ENCODE measurements around the gene FAM120B.
"Not testable (repeated sequence)": the region's sequence is repeated elsewhere in the genome, so short reads cannot be mapped to it uniquely, and the experiment has no call there.

The FAM120B gene

DNA sequence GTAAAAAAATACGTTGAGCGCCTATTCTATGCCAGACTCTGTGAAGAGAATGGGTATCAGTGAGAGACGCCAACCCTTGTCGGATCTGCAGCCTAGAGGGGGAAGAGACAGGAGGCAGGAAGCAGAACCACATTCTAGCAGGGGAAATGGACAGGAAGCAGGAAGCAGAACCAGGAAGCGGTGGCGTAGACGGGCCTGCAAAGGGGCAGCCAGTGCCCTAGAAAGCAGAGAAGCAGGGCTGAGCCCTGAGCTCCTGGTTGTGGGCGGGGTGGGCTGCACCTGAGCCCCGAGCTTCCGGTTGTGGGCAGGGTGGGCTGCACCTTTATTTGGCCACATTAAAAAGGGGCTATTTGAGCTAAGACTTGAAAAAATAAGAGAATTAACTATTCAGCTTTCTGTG lies 71.9 kb downstream of the FAM120B start:
- DNase-seq (ENCODE audit: low spot score): no peak
- no peak for FAIRE-seq

DNA sequence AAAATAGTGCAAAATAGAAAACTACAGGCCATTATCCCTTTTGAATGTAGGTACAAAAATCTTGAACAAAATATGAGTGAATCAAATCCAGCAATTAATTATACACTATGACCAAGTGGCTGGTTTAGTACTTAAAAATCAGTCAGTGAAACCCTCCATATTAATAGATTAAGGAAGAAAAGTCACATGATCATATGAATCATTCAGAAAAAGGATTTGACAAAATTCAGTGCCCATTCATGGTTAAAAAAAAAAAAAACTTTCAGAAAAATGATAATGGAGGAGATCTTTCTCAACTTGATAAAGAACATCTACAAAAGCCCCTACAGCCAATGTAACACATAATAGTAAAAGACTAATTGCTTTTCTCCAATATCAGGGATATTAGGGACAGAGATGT lies 75.0 kb downstream of the FAM120B start:
- DNase-seq (ENCODE audit: low spot score) (no peak), FAIRE-seq (no peak)

GRCh38 chr6:170383466-170384035 lies 77.0 kb downstream of the FAM120B start:
- DNase-seq (ENCODE audit: low spot score): no peak
- FAIRE-seq: no peak

DNA sequence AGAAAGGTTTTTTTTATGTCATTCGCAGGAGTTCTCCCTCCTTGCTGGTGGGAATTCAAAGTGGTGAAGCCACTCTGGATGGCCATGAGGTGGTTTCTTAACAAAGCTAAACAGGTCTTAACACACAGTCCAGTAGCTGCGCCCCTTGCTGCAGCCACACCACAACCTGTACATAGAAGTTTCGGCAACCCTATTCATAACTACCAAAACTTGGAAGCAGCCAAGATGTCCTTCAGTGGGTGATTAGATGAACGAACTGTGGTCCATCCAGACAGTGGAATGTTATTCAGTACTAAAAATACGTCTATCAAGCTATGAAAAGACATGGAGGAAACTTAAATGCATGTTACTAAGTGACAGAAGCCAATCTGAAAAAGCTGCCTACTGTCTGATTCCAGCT lies 78.9 kb downstream of the FAM120B start:
- no peak for FAIRE-seq
- no peak for DNase-seq (ENCODE audit: low spot score)

DNA sequence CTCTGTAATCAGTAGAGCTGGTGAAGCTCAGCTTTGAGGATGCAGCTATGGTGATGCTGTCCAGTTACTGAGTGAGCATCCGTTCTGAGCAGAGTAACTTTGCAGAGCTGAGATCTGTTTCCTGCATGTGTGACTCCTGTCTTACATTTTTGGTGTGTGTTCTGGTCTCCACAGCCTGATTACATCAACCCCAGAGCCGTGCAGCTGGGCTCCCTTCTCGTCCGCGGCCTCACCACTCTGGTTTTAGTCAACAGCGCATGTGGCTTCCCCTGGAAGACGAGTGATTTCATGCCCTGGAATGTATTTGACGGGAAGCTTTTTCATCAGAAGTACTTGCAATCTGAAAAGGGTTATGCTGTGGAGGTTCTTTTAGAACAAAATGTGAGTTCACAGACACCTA lies 81.6 kb downstream of the FAM120B start:
- DNase-seq (ENCODE audit: low spot score) (no peak), FAIRE-seq (no peak)

DNA sequence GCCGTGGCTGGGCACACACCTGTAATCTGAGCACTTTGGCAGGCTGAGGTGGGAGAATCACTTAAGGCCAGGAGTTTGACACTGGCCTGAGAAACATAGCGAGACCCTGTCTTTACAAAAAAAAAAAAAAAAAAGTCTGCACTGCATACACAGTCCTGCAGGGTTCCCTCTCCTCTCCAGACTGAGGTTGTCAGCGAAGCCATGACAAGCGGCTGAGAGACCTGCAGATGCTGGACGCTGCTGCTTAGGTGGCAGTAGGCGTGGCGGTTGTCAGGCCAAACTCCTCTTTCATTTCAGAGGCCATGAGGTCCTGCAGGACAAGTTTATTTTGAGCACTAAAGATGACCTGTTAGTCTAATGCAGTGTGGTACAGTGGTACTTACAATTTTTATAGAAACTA lies 86.5 kb downstream of the FAM120B start:
- FAIRE-seq (no peak), DNase-seq (ENCODE audit: low spot score) (no peak)

DNA sequence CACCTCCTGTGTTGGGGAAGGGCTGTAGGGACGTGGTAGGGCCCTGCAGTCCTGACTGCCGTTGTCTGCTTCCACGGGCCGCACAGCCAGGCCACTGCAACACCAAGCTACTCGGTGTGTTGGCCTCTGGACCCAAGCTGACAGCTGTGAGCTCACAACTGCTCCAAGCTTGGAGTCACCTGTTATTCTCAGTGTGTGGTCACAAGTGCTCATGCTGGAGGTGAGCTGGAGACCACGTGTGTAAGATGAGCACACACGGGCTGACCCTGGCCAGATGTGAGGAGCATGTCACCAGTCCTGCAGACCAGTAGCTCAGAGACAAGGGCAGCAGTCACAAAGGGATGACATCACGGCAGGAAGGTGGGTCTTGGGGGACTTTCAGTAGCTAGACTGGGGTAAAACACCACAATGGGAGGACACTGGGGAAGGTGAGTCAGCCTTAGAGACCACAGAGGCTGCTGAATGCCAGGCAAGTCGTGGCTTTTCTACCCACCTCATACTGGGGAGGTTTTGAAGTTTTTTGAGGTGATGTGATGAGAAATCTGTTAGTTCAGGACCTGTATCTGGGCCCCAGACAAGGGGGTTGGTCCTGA lies 87.3 kb downstream of the FAM120B start:
- FAIRE-seq: no peak
- DNase-seq (ENCODE audit: low spot score): peak; percentile 42

DNA sequence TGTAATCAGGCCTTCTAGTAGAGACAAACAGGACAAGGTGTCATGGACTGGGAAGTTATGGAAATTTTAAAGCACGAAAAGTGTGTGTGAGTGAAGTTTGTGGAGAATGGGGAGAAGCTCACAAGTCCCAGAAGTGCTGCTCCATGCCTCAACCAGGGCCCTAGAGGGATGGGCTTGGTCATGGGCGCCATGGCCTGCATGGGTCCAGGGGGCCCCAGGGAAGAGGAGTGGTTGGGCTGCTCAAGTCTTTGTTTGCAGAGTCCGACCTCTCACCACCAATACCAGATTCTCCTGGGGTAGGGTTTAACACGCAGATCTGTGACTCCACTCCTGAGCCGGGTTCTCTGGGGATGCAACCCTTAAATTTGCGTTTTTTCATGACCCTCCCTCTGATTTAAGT lies 88.4 kb downstream of the FAM120B start:
- DNase-seq (ENCODE audit: low spot score) (no peak), FAIRE-seq (no peak)

DNA sequence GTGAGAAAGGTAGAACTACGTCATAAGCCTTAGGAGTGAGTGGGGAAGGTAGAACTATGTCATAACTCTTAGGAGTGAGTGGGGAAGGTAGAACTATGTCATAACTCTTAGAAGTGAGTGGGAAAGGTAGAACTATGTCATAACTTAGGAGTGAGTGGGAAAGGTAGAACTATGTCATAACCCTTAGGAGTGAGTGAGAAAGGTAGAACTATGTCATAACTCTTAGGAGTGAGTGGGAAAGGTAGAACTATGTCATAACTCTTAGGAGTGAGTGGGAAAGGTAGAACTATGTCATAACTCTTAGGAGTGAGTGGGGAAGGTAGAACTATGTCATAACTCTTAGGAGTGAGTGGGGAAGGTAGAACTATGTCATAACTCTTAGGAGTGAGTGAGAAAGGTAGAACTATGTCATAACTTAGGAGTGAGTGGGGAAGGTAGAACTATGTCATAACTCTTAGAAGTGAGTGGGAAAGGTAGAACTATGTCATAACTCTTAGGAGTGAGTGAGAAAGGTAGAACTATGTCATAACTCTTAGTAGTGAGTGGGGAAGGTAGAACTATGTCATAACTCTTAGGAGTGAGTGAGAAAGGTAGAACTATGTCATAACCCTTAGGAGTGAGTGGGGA lies 92.3 kb downstream of the FAM120B start:
- not testable (repeated sequence) for DNase-seq (ENCODE audit: low spot score); FAIRE-seq

DNA sequence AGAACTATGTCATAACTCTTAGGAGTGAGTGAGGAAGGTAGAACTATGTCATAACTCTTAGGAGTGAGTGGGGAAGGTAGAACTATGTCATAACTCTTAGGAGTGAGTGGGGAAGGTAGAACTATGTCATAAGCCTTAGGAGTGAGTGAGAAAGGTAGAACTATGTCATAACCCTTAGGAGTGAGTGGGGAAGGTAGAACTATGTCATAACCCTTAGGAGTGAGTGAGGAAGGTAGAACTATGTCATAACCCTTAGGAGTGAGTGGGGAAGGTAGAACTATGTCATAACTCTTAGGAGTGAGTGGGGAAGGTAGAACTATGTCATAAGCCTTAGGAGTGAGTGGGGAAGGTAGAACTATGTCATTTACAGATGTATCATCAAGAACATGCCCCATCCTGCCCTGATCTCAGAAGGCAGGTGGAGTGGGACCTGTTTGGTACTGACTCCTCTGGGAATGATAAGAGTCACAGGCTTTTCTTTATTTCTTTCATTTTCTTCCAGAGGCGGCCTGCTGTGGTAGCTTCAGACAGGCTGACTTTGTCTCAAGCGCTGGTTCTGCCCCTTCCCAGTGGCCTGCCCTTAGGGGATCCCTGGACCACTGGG lies 93.5 kb downstream of the FAM120B start:
- DNase-seq (ENCODE audit: low spot score); FAIRE-seq: not testable (repeated sequence)

DNA sequence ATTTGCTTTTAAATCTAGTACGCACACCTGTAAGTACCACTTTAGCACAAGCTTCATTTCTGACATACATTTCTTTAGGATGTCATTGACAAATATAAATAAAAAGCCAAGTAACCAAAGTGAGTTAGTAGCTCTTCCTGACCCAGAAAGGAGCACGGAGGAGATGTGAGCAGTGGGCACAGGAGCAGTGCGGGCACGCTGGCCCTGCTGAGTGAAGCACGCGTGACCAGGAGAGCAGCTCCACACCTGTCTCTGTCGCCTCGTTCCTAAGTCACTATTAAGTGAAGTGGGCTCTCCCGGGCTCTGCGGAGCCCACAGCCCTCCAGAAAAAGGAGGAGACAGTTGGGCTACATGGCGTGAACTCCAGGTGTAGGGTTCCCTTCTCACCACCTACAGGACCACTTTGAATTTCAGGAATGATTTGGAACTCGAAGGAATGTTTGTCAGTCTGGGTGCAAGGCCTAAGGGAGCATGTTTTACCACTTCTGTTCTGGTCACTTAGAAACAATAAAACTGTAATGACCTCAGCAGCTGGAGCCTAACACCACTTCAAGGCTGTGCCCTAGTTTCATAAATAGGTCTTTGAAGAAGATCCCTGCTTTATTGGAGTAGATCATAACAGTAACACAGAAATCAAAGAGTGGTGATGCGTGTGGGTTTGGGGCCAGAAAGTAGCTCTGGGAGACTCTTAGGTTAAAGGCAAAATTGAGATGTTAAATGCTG lies 95.9 kb downstream of the FAM120B start:
- no peak for DNase-seq (ENCODE audit: low spot score)
- no peak for FAIRE-seq

- DNase-seq (ENCODE audit: low spot score) (no peak), FAIRE-seq (no peak)
Observed at GRCh38 chr6:170403451-170403850, 96.9 kb downstream of the FAM120B start.

GRCh38 chr6:170404036-170404435 lies 97.5 kb downstream of the FAM120B start:
- FAIRE-seq (no peak), DNase-seq (ENCODE audit: low spot score) (no peak)

DNA sequence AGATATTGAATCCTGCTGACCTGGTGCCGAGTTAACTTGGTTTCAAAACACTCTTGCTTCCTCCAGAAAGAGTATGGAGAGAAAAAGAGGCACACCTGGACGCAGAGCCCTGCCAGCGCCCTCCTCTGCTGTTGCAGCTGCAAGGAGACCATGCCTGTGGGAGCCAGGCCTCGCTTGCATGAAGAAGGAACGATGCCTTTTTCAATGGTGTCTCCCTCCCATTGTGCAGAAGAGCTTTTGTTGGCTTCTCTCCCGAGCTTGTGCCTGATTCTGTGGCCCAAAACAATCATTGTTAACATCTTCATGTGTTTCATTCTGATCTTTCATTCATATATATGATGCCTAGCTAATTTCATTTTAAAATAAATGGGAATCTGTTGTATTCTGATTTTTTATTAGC lies 98.1 kb downstream of the FAM120B start:
- FAIRE-seq: no peak

DNA sequence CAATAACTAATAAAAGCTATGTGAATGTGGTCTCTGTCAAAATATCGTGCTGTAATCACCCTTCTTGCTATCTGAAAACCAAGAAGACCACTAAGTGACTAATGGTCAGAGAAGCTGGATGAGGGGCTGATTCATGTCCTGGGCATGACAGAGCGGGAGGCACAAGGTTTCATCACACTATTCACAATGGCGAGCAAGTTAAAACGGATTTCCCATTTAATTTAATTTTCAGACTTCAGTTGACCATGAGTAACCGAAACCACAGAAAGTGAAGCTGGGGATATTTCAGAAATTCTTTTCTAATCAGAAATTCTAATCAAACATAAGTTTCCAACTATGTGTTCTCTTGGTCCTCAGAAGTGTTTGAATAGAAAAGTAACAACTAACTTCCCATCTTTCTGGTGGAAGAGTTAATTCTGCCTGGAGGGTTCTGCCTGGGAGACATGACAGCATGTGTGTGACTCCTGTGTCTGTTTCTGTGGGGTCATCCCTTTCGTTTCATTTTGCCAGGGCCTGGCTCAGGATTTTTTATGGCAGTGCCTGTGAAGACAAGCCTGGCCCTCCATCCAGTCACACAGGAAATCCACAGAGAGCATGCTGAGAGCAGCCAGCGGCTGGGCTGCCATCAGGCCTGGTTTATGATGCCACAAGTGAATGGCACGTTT lies 98.9 kb downstream of the FAM120B start:
- DNase-seq (ENCODE audit: low spot score) (peak; percentile 94), FAIRE-seq (peak; percentile 98)

More for the DNA sequence above, 98.1 kb downstream of the FAM120B start:
- no peak for DNase-seq (ENCODE audit: low spot score)

DNA sequence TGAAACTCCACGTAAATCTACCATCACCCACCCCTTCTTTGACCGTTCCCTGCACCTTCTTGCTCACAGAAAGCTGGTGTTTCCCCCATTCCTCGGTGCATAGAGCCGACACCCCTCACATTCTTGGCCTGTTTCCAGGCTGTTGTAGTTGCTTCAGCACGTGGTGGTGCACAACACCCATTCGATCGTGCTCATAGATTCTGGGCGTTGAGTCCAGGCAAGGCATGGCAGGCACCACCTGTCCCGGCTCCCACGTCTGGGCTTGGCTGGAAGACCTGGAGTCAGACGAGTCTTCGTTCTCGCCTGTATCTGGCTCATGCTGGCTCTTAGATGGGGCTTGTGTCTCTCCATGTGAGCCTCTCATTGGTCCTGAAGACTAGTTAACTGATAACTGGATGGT lies 100.6 kb downstream of the FAM120B start:
- FAIRE-seq (no peak), DNase-seq (ENCODE audit: low spot score) (no peak)

GRCh38 chr6:170407932-170408331 lies 101.4 kb downstream of the FAM120B start:
- DNase-seq (ENCODE audit: low spot score) (no peak), FAIRE-seq (no peak)

- not testable (repeated sequence) for DNase-seq (ENCODE audit: low spot score); FAIRE-seq
Observed at GRCh38 chr6:170409746-170410145, 103.2 kb downstream of the FAM120B start.

GRCh38 chr6:170410241-170410640 lies 103.7 kb downstream of the FAM120B start:
- DNase-seq (ENCODE audit: low spot score) (no peak), FAIRE-seq (no peak)

DNA sequence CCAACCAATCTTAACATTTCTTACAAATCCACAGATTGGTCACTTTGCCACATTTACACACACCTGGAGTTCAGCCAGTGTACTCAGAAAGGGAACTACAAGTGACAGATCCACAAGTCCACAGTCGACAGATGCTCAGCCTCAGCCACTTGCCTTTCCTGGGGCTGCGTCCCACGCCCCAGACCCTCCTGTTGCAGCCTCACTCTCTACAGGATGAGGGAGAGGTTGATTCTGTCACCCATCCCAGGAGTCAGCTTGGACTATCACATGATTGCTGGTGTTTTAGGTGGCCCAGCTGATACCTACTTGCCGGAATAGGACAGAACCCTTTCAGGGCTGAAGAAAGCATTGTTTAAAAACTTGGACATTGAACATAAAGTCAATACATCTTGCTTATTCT lies 108.8 kb downstream of the FAM120B start:
- no peak for FAIRE-seq
- no peak for DNase-seq (ENCODE audit: low spot score)

DNA sequence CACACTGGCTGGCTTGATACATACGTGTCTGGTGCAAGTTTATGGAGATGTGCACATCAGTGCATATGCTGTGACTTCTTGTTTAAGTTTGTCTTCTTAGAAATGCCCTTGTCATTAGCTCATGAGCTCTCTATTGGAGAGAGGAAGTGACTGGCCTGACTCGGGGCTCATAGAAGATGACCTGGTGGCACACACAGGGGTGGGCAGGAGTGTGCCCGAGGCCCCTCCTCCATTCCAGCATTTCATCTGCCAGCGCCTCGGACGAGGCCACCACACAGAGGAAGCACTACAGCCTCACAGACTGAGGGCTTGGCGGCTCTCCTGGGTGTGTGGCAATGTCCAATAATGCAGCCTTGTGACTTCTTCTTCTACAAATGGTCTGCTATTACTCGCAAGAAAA lies 109.7 kb downstream of the FAM120B start:
- no peak for FAIRE-seq
- DNase-seq (ENCODE audit: low spot score): no peak
